Activated naive CD4-positive, alpha-beta T cell treated with anti-CD3 and anti-CD28 coated beads, Interleukin-2, amount 10 ng/mL, durations not matched to agents 7 days and 5 days (primary cell): ENCODE results near the gene RFFL.
A peak's percentile ranks its signal among the peaks of the same experiment; 100 is the strongest.

Source experiments
- CTCF ChIA-PET: fragments of 350-600 bp; sonication (Branson Sonifier 250); formaldehyde crosslinking; loops from one replicate; lab custom pipeline; 2021; ENCODE audit warnings: antibody characterized with exemption; lab: Charles Lee
- DNase-seq: peaks from one replicate; pipeline ENCODE4 v3.0.0-alpha.2; 2020
- H3K27ac Mint-ChIP-seq: one replicate; pipeline ENCODE4 v1.8.0; 2021; ENCODE audit warnings: mild to moderate bottlenecking, moderate library complexity, mixed read lengths
- H3K27me3 Mint-ChIP-seq: one replicate; pipeline ENCODE4 v1.8.0; 2021; ENCODE audit warnings: mild to moderate bottlenecking, mixed read lengths
- H3K36me3 Mint-ChIP-seq: one replicate; pipeline ENCODE4 v1.8.0; 2021; ENCODE audit warnings: mixed read lengths
- H3K4me1 Mint-ChIP-seq: one replicate; pipeline ENCODE4 v1.8.0; 2021; ENCODE audit warnings: mixed read lengths
- H3K4me3 Mint-ChIP-seq: one replicate; pipeline ENCODE4 v1.8.0; 2021; ENCODE audit warnings: mild to moderate bottlenecking, moderate library complexity, mixed read lengths
- H3K9me3 Mint-ChIP-seq: one replicate; pipeline ENCODE4 v1.8.0; 2021; ENCODE audit warnings: mixed read lengths

RFFL gene

GRCh38 chr17:35073991-35074627 lies 10.6 kb upstream of the RFFL start:
- CTCF ChIA-PET, result interaction anchor here (0.7 to 1.7 kb wide), 3 partner anchors 9 to 16 kb away, joined by 3 to 8 read pairs (median 3); no protein-coding TSS in a partner anchor
- H3K27ac Mint-ChIP-seq, result peak overlapping the region; percentile 82

GRCh38 chr17:35073183-35073790 lies 9.8 kb upstream of the RFFL start:
- no peak for DNase-seq
- no peaks in the 10 kb centered on the region for H3K9me3 Mint-ChIP-seq
- peaks cover 63% of the 10 kb centered on the region for H3K4me1 Mint-ChIP-seq
- peaks cover 21% of the 10 kb centered on the region for H3K36me3 Mint-ChIP-seq
- peak overlapping the region; percentile 17 for H3K4me3 Mint-ChIP-seq
- no peaks in the 10 kb centered on the region for H3K27me3 Mint-ChIP-seq
- peak overlapping the region; percentile 82 for H3K27ac Mint-ChIP-seq
- CTCF ChIA-PET, result interaction anchor here (1.4 kb wide), 1 partner anchor 13 kb away, joined by 3 read pairs; no protein-coding TSS in a partner anchor

More at GRCh38 chr17:35073991-35074627, 10.6 kb upstream of the RFFL start:
- peaks cover 15% of the 10 kb centered on the region for H3K36me3 Mint-ChIP-seq
- no peaks in the 10 kb centered on the region for H3K9me3 Mint-ChIP-seq
- peaks cover 57% of the 10 kb centered on the region for H3K4me1 Mint-ChIP-seq
- peak overlapping the region; percentile 1 for H3K4me3 Mint-ChIP-seq
- no peaks in the 10 kb centered on the region for H3K27me3 Mint-ChIP-seq
- DNase-seq, result no peak

- CTCF ChIA-PET, result no interaction called here
- no peaks in the 10 kb centered on the region for H3K9me3 Mint-ChIP-seq
- peaks cover 23% of the 10 kb centered on the region for H3K36me3 Mint-ChIP-seq
- no peak overlapping the region for H3K27ac Mint-ChIP-seq
- H3K4me3 Mint-ChIP-seq, result no peak overlapping the region
- H3K27me3 Mint-ChIP-seq, result no peaks in the 10 kb centered on the region
- no peak for DNase-seq
- peaks cover 67% of the 10 kb centered on the region for H3K4me1 Mint-ChIP-seq
These were observed 5.8 kb upstream of the RFFL start for GRCh38 chr17:35069311-35069710.

- CTCF ChIA-PET, result interaction anchor here (1.3 kb wide), 2 partner anchors 9 to 70 kb away, joined by 3 read pairs; no protein-coding TSS in a partner anchor
- Mint-ChIP-seq H3K4me1 (peaks cover 66% of the 10 kb centered on the region), H3K9me3 (no peaks in the 10 kb centered on the region), H3K27ac (no peak overlapping the region), H3K27me3 (no peaks in the 10 kb centered on the region), H3K36me3 (peaks cover 25% of the 10 kb centered on the region), H3K4me3 (no peak overlapping the region)
- DNase-seq, result no peak
These were observed 4.7 kb upstream of the RFFL start for GRCh38 chr17:35068249-35068648.

GRCh38 chr17:35065880-35066279 lies 2.4 kb upstream of the RFFL start:
- Mint-ChIP-seq H3K36me3 (peaks cover 21% of the 10 kb centered on the region), H3K9me3 (no peaks in the 10 kb centered on the region), H3K4me1 (peaks cover 64% of the 10 kb centered on the region), H3K27me3 (no peaks in the 10 kb centered on the region), H3K4me3 (no peak overlapping the region), H3K27ac (no peak overlapping the region)
- CTCF ChIA-PET, result interaction anchor here (1.3 to 1.8 kb wide), 2 partner anchors 14 to 21 kb away, joined by 3 to 5 read pairs; no protein-coding TSS in a partner anchor
- no peak for DNase-seq

- H3K9me3 Mint-ChIP-seq, result no peaks in the 10 kb centered on the region
- peak overlapping the region; percentile 92 for H3K27ac Mint-ChIP-seq
- H3K27me3 Mint-ChIP-seq, result no peaks in the 10 kb centered on the region
- H3K4me3 Mint-ChIP-seq, result no peak overlapping the region
- CTCF ChIA-PET, result interaction anchor here (0.9 to 2.7 kb wide), 11 partner anchors 13 to 65 kb away, joined by 3 to 20 read pairs (median 4); no protein-coding TSS in a partner anchor
- no peak for DNase-seq
- H3K36me3 Mint-ChIP-seq, result peaks cover 28% of the 10 kb centered on the region
- H3K4me1 Mint-ChIP-seq, result peaks cover 66% of the 10 kb centered on the region
These were observed 1.2 kb upstream of the RFFL start for GRCh38 chr17:35064516-35065215.

GRCh38 chr17:35062308-35062707 lies 1.2 kb downstream of the RFFL start:
- Mint-ChIP-seq H3K4me1 (peaks cover 45% of the 10 kb centered on the region), H3K27me3 (no peaks in the 10 kb centered on the region), H3K27ac (peak overlapping the region; percentile 92), H3K9me3 (no peaks in the 10 kb centered on the region), H3K36me3 (peaks cover 34% of the 10 kb centered on the region), H3K4me3 (peak overlapping the region; percentile 35)
- no peak for DNase-seq
- CTCF ChIA-PET, result interaction anchor here (0.8 to 2.7 kb wide), 5 partner anchors 9 to 40 kb away, joined by 3 to 20 read pairs (median 7); no protein-coding TSS in a partner anchor

GRCh38 chr17:35057332-35057915 lies 6.1 kb downstream of the RFFL start:
- CTCF ChIA-PET, result no interaction called here
- Mint-ChIP-seq H3K27me3 (no peaks in the 10 kb centered on the region), H3K27ac (no peak overlapping the region), H3K4me1 (peaks cover 33% of the 10 kb centered on the region), H3K4me3 (no peak overlapping the region), H3K9me3 (no peaks in the 10 kb centered on the region), H3K36me3 (peaks cover 49% of the 10 kb centered on the region)
- DNase-seq, result no peak

- no peaks in the 10 kb centered on the region for H3K27me3 Mint-ChIP-seq
- peaks cover 45% of the 10 kb centered on the region for H3K36me3 Mint-ChIP-seq
- peak overlapping the region; percentile 56 for H3K27ac Mint-ChIP-seq
- H3K4me1 Mint-ChIP-seq, result peaks cover 41% of the 10 kb centered on the region
- CTCF ChIA-PET, result no interaction called here
- no peak for DNase-seq
- H3K4me3 Mint-ChIP-seq, result no peak overlapping the region
- H3K9me3 Mint-ChIP-seq, result no peaks in the 10 kb centered on the region
These were observed 7.5 kb downstream of the RFFL start for GRCh38 chr17:35056013-35056412.

GRCh38 chr17:35053204-35053603 lies 10.3 kb downstream of the RFFL start:
- CTCF ChIA-PET, result interaction anchor here (0.8 to 2.4 kb wide), 2 partner anchors 10 to 37 kb away, joined by 3 to 7 read pairs; partner anchors contain the start of gene RFFL
- Mint-ChIP-seq H3K36me3 (peaks cover 38% of the 10 kb centered on the region), H3K9me3 (no peaks in the 10 kb centered on the region), H3K4me1 (peaks cover 56% of the 10 kb centered on the region), H3K27me3 (no peaks in the 10 kb centered on the region), H3K27ac (no peak overlapping the region), H3K4me3 (no peak overlapping the region)
- no peak for DNase-seq

GRCh38 chr17:35052780-35053179 lies 10.7 kb downstream of the RFFL start:
- DNase-seq, result no peak
- H3K4me3 Mint-ChIP-seq, result no peak overlapping the region
- peaks cover 56% of the 10 kb centered on the region for H3K4me1 Mint-ChIP-seq
- peak overlapping the region; percentile 93 for H3K27ac Mint-ChIP-seq
- no peaks in the 10 kb centered on the region for H3K27me3 Mint-ChIP-seq
- peaks cover 35% of the 10 kb centered on the region for H3K36me3 Mint-ChIP-seq
- H3K9me3 Mint-ChIP-seq, result no peaks in the 10 kb centered on the region
- CTCF ChIA-PET, result interaction anchor here (2.4 kb wide), 1 partner anchor 10 kb away, joined by 7 read pairs; the partner anchor contains the start of gene RFFL

- Mint-ChIP-seq H3K27ac (peak overlapping the region; percentile 93), H3K9me3 (no peaks in the 10 kb centered on the region), H3K4me3 (peak overlapping the region; percentile 4), H3K36me3 (peaks cover 31% of the 10 kb centered on the region), H3K27me3 (no peaks in the 10 kb centered on the region), H3K4me1 (peaks cover 58% of the 10 kb centered on the region)
- CTCF ChIA-PET, result interaction anchor here (1.7 to 2.5 kb wide), 2 partner anchors 13 to 38 kb away, joined by 5 to 11 read pairs; no protein-coding TSS in a partner anchor
- no peak for DNase-seq
These were observed 11.3 kb downstream of the RFFL start for GRCh38 chr17:35052241-35052610.

- CTCF ChIA-PET, result interaction anchor here (1.0 to 2.5 kb wide), 5 partner anchors 13 to 55 kb away, joined by 3 to 11 read pairs (median 4); no protein-coding TSS in a partner anchor
- Mint-ChIP-seq H3K4me3 (peak overlapping the region; percentile 37), H3K4me1 (peaks cover 63% of the 10 kb centered on the region), H3K27me3 (no peaks in the 10 kb centered on the region), H3K36me3 (peaks cover 31% of the 10 kb centered on the region), H3K27ac (peak overlapping the region; percentile 93), H3K9me3 (no peaks in the 10 kb centered on the region)
- DNase-seq, result no peak
These were observed 11.8 kb downstream of the RFFL start for GRCh38 chr17:35051579-35052240.
